Activated naive CD8-positive, alpha-beta T cell treated with anti-CD3 and anti-CD28 coated beads, Interleukin-2, amount 50 U/mL, for 24 hours (primary cell): ENCODE data around the gene TRPM6.

Source experiments
- ATAC-seq: fragments of 150-1000 bp; cut with Tn5 transposase; one replicate; pipeline ENCODE4 v1.10.0; 2021
- DNase-seq: peaks from one replicate; pipeline ENCODE4 v3.0.0; 2021
- H3K27ac Mint-ChIP-seq: one replicate; pipeline ENCODE4 v1.8.0; 2021; ENCODE audit warnings: mild to moderate bottlenecking, mixed read lengths
- H3K27me3 Mint-ChIP-seq: one replicate; pipeline ENCODE4 v1.8.0; 2021; ENCODE audit warnings: mixed read lengths
- H3K36me3 Mint-ChIP-seq: one replicate; pipeline ENCODE4 v1.8.0; 2021; ENCODE audit warnings: low read depth, mixed read lengths
- H3K4me1 Mint-ChIP-seq: one replicate; pipeline ENCODE4 v1.8.0; 2021; ENCODE audit warnings: mixed read lengths
- H3K4me3 Mint-ChIP-seq: one replicate; pipeline ENCODE4 v1.8.0; 2021; ENCODE audit warnings: mild to moderate bottlenecking, moderate library complexity, mixed read lengths
- H3K9me3 Mint-ChIP-seq: one replicate; pipeline ENCODE4 v1.8.0; 2021; ENCODE audit warnings: mixed read lengths

Gene TRPM6

DNA sequence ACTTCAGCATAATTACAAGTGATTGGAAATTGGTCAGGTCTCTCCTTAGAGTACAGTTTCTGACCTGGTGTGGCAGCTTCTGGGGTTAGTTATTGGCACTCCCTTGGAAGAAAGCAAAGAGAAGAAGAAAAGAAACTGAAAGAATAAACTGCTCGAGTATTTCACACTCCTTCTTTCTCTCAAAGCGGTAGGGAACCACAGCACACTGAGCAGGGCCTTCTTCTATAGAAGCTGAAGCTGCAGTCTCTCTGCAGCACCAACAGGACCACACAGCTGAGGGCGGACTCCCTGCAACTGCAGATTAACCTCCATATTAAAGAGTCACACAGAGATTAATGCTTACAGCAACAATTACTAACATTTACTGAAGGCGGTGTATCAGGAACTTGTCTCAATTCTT lies 152.0 kb downstream of the TRPM6 start:
- Mint-ChIP-seq H3K27ac (no peak overlapping the region), H3K36me3 (no peaks in the 10 kb centered on the region), H3K9me3 (no peaks in the 10 kb centered on the region), H3K4me3 (no peak overlapping the region), H3K27me3 (peaks cover 4% of the 10 kb centered on the region), H3K4me1 (no peaks in the 10 kb centered on the region)
- ATAC-seq (no peak), DNase-seq (no peak)

DNA sequence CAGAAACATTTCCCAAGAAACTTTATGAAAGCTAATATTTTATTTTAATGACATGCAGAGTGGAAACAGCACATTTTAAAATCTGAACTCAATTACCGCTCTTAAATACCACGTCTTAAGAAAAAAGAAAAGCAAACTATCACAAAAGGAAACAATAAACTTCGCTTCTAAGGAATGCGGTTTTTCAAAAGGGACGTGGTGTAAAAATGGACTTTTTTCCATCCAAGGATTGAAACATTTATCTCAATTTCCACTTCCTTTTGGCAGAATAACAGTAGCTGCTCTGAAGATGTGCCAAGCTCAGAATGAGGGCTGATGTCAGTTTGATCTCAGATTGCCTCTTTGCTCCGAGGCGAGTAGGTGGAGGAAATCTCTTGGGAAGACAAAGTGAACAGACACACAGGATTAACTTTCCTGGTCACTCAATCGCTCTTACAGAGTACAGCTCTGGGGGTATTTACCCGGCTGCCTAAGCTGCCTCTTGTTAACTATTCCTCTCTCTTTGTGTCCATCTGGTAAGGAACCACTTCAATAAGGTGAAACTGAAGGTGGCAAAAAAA lies 158.5 kb downstream of the TRPM6 start:
- no peaks in the 10 kb centered on the region for H3K9me3 Mint-ChIP-seq
- H3K4me3 Mint-ChIP-seq, result no peak overlapping the region
- no peak for DNase-seq
- ATAC-seq, result no peak
- H3K27ac Mint-ChIP-seq, result no peak overlapping the region
- H3K27me3 Mint-ChIP-seq, result peaks cover 3% of the 10 kb centered on the region
- H3K36me3 Mint-ChIP-seq, result no peaks in the 10 kb centered on the region
- no peaks in the 10 kb centered on the region for H3K4me1 Mint-ChIP-seq

DNA sequence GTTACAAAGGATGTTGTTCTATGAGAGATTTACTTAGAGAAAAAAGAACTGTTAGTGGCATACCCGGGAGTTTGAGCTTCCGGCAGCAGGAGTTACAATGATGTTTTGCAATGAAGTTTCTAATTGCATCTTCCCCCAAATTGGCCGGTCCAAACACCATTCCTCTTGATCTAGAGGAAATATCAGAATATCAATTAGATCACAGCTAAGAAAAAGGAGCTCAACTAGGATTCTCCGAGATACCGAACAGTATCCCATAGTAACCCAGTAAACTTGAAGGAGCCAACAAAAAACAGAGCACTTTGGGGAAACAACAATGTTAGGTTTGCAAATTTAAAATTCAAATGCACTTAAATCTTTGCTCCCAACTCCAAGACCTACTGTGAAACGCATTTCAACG lies 159.5 kb downstream of the TRPM6 start:
- Mint-ChIP-seq H3K36me3 (no peaks in the 10 kb centered on the region), H3K27ac (no peak overlapping the region), H3K4me1 (no peaks in the 10 kb centered on the region), H3K27me3 (peaks cover 3% of the 10 kb centered on the region), H3K4me3 (no peak overlapping the region), H3K9me3 (no peaks in the 10 kb centered on the region)
- ATAC-seq (no peak), DNase-seq (no peak)

DNA sequence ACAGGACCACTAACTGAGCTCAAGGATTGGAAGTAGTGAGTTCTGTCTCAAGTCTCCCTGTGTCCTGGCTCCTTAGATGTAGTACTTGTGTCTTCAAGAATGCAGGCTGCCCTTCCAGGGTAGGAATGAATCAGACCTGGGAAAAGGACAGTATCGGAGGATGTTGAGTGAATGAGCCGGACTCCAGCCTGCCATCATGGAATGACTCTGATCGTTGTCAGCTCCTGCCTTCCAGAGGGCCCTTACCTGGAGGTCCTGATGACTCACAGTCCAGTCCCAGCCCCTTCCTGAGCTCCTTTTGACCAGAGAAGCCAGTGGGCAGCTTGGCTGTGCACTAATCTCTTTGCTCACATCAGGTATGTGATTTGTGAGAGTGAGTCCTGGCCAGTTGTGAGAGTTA lies 161.1 kb downstream of the TRPM6 start:
- ATAC-seq, result no peak

DNA sequence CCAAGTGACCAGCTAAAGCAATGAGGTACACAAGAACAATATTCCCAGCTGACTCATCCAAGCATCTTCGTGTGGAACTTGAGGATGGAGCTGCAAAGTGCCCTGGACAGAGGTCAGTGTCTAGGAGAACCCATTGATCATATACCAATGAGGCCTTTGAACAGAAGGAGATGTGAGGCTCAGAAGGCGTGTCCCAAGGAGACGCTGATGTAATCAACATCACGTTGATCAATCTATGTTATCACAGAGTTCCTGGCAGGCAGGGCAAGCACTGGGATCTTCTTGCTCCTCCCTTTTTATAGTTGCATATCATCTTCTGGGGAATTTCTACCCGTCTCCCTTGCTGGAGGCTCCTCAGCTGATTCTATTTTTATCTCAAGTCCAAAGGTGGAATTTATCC lies 163.4 kb downstream of the TRPM6 start:
- Mint-ChIP-seq H3K36me3 (no peaks in the 10 kb centered on the region), H3K27me3 (peaks cover 9% of the 10 kb centered on the region), H3K9me3 (no peaks in the 10 kb centered on the region), H3K4me3 (no peak overlapping the region), H3K27ac (no peak overlapping the region), H3K4me1 (no peaks in the 10 kb centered on the region)
- DNase-seq (no peak), ATAC-seq (no peak)

More for the DNA sequence above, 161.1 kb downstream of the TRPM6 start:
- DNase-seq, result no peak
- H3K27me3 Mint-ChIP-seq, result peaks cover 3% of the 10 kb centered on the region
- H3K27ac Mint-ChIP-seq, result no peak overlapping the region
- H3K36me3 Mint-ChIP-seq, result no peaks in the 10 kb centered on the region
- H3K9me3 Mint-ChIP-seq, result no peaks in the 10 kb centered on the region
- H3K4me1 Mint-ChIP-seq, result no peaks in the 10 kb centered on the region
- no peak overlapping the region for H3K4me3 Mint-ChIP-seq

DNA sequence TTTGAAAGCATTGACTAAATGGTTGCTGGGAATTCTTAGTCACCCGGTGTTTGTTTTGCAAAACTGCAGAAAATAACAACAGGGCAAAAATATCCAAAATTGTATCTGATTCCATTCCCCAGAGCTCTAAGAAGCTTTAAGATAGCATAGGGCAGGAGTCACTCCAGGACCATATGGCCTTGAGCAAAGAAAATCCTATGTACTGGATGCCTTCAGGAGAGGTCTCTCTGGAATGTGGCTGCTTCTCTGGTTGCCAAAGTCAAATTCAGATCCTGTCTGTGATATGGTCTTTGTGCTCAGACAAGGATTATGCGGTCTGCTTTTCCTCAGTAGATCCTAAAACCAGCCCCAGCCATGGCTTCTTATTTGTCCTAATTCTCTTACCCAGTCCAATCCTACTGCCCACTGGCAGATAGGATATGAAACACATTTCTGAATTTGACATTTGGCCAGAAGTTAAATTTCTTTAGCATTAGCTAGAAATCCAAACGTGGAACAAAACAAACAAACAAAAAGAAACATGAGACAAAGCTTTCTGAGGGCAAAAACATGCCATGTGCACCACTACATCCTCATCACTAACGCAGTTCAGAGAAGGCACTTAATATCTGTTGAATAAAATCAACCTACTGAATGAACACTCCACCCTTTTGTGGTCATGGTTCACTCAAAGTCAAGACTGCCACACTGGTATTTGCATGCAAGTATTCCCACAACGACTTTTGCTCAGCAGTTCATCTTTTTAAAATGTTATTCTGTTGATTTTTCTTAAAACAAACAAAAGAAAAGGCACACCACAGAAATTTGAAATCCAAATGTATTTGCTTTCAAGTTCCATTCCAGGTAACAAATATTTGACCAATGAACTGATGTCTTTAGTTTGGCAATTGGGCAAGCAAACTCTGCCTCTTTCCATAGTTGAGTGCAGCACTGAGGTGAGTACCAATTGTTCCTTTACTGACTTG lies 165.7 kb downstream of the TRPM6 start:
- H3K4me3 Mint-ChIP-seq, result no peak overlapping the region
- ATAC-seq (no peak), DNase-seq (no peak)
- no peaks in the 10 kb centered on the region for H3K4me1 Mint-ChIP-seq
- no peaks in the 10 kb centered on the region for H3K36me3 Mint-ChIP-seq
- H3K27ac Mint-ChIP-seq, result no peak overlapping the region
- no peaks in the 10 kb centered on the region for H3K9me3 Mint-ChIP-seq
- H3K27me3 Mint-ChIP-seq, result peaks cover 11% of the 10 kb centered on the region

DNA sequence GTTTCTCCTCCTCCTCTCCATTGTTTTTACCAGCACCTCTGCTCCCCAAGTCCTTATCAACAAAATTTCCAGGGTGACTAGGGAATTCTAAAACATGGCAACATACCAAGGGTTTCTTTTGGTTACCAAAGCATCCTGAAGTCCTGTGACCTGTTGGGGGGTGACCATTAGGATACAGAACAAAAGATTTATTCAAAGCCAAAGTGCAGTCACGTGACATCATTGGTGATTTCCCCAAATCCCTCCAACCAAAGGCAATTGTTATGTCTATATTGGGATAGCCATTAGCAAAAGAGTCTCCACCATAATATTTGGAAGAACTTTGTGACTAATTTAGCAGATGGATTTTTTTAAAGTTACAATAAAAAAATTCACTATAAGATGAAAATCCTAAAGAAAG lies 168.4 kb downstream of the TRPM6 start:
- H3K27ac Mint-ChIP-seq, result no peak overlapping the region
- H3K4me1 Mint-ChIP-seq, result no peaks in the 10 kb centered on the region
- DNase-seq, result no peak
- peaks cover 8% of the 10 kb centered on the region for H3K27me3 Mint-ChIP-seq
- no peaks in the 10 kb centered on the region for H3K9me3 Mint-ChIP-seq
- H3K4me3 Mint-ChIP-seq, result no peak overlapping the region
- H3K36me3 Mint-ChIP-seq, result no peaks in the 10 kb centered on the region
- no peak for ATAC-seq

DNA sequence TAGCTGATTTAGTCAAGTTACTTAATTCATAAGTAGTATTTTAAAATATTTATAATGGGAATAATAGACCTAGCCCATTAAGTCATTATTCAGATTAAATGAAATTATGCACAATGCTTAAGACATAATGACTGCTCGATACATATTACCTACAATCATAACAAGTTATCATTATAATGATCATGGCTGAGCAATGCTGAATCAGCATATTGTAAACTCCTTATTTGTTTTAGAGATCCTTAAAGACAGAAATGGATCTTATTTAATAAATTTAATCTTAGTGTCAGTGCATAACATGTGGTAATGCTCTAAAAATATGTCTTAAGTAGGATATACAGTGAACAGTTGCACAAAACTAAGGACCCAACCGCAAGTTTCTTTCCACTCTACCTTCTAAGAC lies 169.0 kb downstream of the TRPM6 start:
- no peaks in the 10 kb centered on the region for H3K9me3 Mint-ChIP-seq
- H3K27me3 Mint-ChIP-seq, result peaks cover 8% of the 10 kb centered on the region
- no peaks in the 10 kb centered on the region for H3K36me3 Mint-ChIP-seq
- no peak overlapping the region for H3K27ac Mint-ChIP-seq
- DNase-seq (no peak), ATAC-seq (no peak)
- no peak overlapping the region for H3K4me3 Mint-ChIP-seq
- no peaks in the 10 kb centered on the region for H3K4me1 Mint-ChIP-seq

DNA sequence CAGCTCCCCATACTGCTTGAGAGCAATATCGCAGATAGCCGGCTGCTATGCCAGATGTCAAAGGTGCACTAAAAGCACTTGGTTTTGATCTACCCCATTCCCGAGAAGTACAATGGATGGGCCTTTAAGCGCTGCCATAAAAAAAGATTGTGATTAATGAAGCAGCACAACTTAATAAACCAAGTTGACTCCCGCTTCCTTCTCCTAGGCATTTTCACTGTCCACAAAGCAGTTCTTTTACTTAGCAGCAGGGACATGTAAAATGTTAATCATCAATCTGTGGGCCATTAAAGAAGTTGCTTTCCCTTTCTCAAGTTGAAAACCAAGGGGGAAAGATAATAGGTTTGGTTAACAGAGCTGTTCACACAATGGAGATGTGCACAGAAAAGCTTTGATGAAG lies 176.4 kb downstream of the TRPM6 start:
- H3K27me3 Mint-ChIP-seq, result peaks cover 2% of the 10 kb centered on the region
- H3K36me3 Mint-ChIP-seq, result no peaks in the 10 kb centered on the region
- no peak overlapping the region for H3K27ac Mint-ChIP-seq
- no peaks in the 10 kb centered on the region for H3K4me1 Mint-ChIP-seq
- ATAC-seq (no peak), DNase-seq (no peak)
- H3K4me3 Mint-ChIP-seq, result no peak overlapping the region
- H3K9me3 Mint-ChIP-seq, result no peaks in the 10 kb centered on the region

DNA sequence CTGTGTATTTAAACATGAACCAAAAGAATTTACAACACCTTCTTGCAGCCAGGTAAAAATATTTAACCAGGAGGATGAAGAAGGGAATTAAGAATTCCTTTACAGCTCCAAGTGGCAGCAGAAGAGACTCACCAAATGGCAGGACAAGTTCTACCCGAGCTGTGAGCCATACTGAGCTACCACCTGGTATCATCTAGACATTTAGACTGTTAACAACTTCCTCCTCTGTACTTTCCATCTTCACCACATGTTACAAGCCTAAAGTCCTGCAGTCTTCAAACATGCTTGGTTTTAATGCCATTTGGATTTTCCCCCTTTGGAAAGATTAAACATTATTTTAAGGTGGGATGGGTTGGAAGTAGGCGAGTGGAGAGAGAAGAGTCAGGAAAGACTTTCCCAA lies 190.2 kb downstream of the TRPM6 start:
- peaks cover 10% of the 10 kb centered on the region for H3K27me3 Mint-ChIP-seq
- ATAC-seq, result no peak
- H3K4me1 Mint-ChIP-seq, result no peaks in the 10 kb centered on the region
- no peaks in the 10 kb centered on the region for H3K36me3 Mint-ChIP-seq
- H3K4me3 Mint-ChIP-seq, result no peak overlapping the region
- DNase-seq, result no peak
- H3K27ac Mint-ChIP-seq, result no peak overlapping the region
- H3K9me3 Mint-ChIP-seq, result no peaks in the 10 kb centered on the region

DNA sequence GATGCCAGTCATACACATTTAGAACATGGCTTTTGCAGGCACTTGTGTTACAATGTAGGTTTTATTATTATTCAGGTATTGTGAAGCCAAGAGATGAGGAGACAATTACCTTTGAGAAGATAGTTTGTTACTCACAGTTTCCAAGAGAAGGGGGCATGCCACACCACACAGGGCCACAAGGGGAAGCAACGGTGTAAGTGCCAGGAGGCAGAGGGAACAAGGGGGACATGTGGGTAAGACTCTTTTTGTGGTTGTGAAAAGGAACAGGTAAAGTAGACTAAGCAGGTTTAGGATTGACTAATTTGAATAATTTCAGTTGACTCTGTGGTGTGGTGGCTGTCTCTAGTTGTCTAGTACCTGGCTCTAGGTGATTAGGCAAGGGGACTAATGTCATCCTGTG lies 191.2 kb downstream of the TRPM6 start:
- Mint-ChIP-seq H3K4me1 (no peaks in the 10 kb centered on the region), H3K4me3 (no peak overlapping the region), H3K36me3 (no peaks in the 10 kb centered on the region), H3K27me3 (peaks cover 10% of the 10 kb centered on the region), H3K27ac (no peak overlapping the region), H3K9me3 (no peaks in the 10 kb centered on the region)
- DNase-seq, result no peak
- no peak for ATAC-seq

DNA sequence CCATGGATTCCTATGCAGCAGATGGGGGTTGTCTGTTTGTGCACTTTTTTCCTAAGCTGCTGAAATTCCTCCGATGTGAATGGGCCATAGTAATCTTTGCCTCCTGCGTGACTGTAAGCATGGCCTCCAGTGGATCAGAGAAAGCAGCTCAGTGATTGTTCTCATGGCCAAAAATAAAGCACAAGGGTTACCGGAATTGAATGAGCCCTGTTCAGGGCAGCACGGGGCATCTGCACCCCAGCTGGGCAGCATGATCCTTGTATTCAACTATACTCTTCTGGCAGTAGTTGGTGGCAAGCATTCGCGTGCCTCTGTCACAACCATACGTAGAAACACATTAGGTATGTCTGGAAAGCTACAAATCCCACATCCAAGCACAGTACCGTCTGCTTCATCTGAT lies 196.7 kb downstream of the TRPM6 start:
- no peak for DNase-seq
- Mint-ChIP-seq H3K27me3 (no peaks in the 10 kb centered on the region), H3K27ac (no peak overlapping the region), H3K4me3 (no peak overlapping the region), H3K4me1 (no peaks in the 10 kb centered on the region), H3K9me3 (no peaks in the 10 kb centered on the region), H3K36me3 (no peaks in the 10 kb centered on the region)
- no peak for ATAC-seq

DNA sequence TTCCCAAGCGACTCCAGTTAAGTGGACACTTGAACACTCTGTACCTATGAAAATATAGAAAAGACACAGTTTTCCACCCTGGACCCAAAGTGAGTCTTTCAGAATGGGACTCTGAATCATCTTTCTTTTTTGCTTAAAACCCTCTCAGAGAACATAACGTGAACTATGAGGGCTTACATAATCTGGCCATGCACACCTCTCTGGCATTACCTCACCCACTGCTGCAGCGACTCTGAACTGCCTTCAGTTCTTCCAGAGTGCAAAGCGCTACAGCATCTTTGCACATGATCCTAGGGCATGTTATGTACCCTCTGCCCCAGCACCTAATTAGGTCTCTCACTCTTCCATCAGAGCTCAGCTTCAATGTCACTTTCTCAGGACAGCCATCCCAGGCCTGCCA lies 204.4 kb downstream of the TRPM6 start:
- DNase-seq, result no peak
- Mint-ChIP-seq H3K4me3 (no peak overlapping the region), H3K4me1 (no peaks in the 10 kb centered on the region), H3K9me3 (no peaks in the 10 kb centered on the region), H3K27me3 (peaks cover 5% of the 10 kb centered on the region), H3K36me3 (no peaks in the 10 kb centered on the region), H3K27ac (no peak overlapping the region)
- ATAC-seq, result no peak

DNA sequence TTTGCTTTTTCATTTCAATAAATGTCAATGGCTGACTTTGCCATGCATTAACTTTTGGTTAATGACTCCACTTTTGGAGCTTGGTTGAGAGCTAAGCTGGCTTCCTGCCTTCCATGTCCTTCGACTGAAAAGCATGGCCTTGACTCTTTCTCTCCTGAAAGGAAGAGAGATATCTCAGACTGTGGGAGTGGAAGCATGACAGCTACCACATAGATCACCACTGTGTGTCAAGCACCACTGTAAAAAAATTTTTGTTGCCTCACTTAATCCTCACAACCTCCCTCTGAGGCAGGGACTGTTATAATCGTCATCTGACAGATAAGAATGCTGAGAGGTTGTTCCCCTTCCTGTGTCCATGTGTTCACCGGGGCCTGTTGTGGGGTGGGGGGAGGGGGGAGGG lies 205.8 kb downstream of the TRPM6 start:
- DNase-seq, result no peak
- Mint-ChIP-seq H3K27me3 (peaks cover 5% of the 10 kb centered on the region), H3K27ac (no peak overlapping the region), H3K4me1 (no peaks in the 10 kb centered on the region), H3K36me3 (no peaks in the 10 kb centered on the region), H3K9me3 (no peaks in the 10 kb centered on the region), H3K4me3 (no peak overlapping the region)
- ATAC-seq, result no peak

DNA sequence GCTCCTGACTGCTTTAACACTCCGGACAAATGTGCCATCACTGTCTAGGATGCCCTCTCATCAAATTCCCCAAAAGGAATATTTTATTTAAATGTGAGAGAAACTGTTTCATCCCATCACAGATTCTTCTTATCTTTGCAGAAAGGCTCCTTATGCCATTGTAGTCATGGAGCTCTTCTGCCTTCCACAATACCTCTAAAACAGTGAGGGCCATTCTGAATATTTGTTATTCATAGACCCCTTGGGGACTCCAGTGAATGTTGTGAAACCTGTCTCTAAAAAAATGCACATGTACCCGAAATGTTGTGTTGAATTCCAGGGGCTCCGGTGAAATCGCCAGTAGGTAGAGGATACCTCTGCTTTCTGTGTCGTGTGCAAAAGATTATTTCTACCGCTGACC lies 213.6 kb downstream of the TRPM6 start:
- no peak for DNase-seq
- H3K27ac Mint-ChIP-seq, result no peak overlapping the region

More for the DNA sequence above, 213.6 kb downstream of the TRPM6 start:
- Mint-ChIP-seq H3K4me1 (no peaks in the 10 kb centered on the region), H3K4me3 (no peak overlapping the region), H3K36me3 (no peaks in the 10 kb centered on the region), H3K9me3 (no peaks in the 10 kb centered on the region), H3K27me3 (no peaks in the 10 kb centered on the region)
- ATAC-seq, result no peak
